SU-DHL-6 (cell line): Measurements from ENCODE around the gene DOCK9.

Source experiments
- H2AFZ ChIP-seq: fragments of 200-600 bp; sonication (generic); 2 replicates; pipeline ENCODE4 v1.6.1; 2014; ENCODE audit warnings: low read depth, mild to moderate bottlenecking, moderate library complexity, mixed read lengths, antibody characterized with exemption, low read length; ENCODE audit not compliant: severe bottlenecking
- H3F3A ChIP-seq: fragments of 200-600 bp; shearing (Covaris generic); 2 replicates; pipeline ENCODE4 v1.6.0; 2016; ENCODE audit warnings: antibody characterized with exemption, mild to moderate bottlenecking; ENCODE audit not compliant: insufficient read depth
- H3K27ac ChIP-seq: fragments of 200-600 bp; sonication (generic); 2 replicates; pipeline ENCODE4 v1.5.1; 2016; ENCODE audit warnings: low read depth, mild to moderate bottlenecking, low read length, moderate library complexity, mixed read lengths
- H3K27me3 ChIP-seq: fragments of 200-600 bp; sonication (generic), shearing (Covaris generic); 2 replicates; pipeline ENCODE4 v1.6.0; 2014; ENCODE audit warnings: mild to moderate bottlenecking, low read length
- H3K36me3 ChIP-seq: fragments of 200-600 bp; sonication (generic); 2 replicates; pipeline ENCODE4 v1.6.1; 2014; ENCODE audit warnings: mild to moderate bottlenecking, low read length, mixed read lengths
- H3K4me2 ChIP-seq: fragments of 300-600, 200-600 bp; shearing (Covaris generic), sonication (generic); 2 replicates; pipeline ENCODE4 v1.6.0; 2014; ENCODE audit warnings: low read length, low read depth, mild to moderate bottlenecking; ENCODE audit not compliant: poor library complexity, severe bottlenecking
- H3K4me3 ChIP-seq: fragments of 200-600 bp; sonication (generic); 2 replicates; pipeline ENCODE4 v1.5.1; 2014; ENCODE audit warnings: antibody characterized with exemption, low read length, mild to moderate bottlenecking, mixed read lengths; ENCODE audit not compliant: insufficient read depth, poor library complexity, severe bottlenecking
- H3K79me2 ChIP-seq: fragments of 200-600 bp; sonication (generic); 2 replicates; pipeline ENCODE4 v1.6.1; 2014; ENCODE audit warnings: mild to moderate bottlenecking, low read length, moderate library complexity; ENCODE audit not compliant: insufficient read depth
- H3K9ac ChIP-seq: fragments of 200-600 bp; sonication (generic); 2 replicates; pipeline ENCODE4 v1.7.0; 2014; ENCODE audit warnings: mild to moderate bottlenecking, low read length
- H3K9me2 ChIP-seq: fragments of 200-600 bp; sonication (generic); replicated peaks from 2 replicates; pipeline ENCODE4 v1.6.1; 2014; ENCODE audit warnings: low read length; ENCODE audit not compliant: insufficient read depth
- H3K9me3 ChIP-seq: fragments of 200-600 bp; sonication (generic); 2 replicates; pipeline ENCODE4 v1.6.1; 2014; ENCODE audit warnings: low read length, mixed read lengths; ENCODE audit not compliant: insufficient read depth
- H4K20me1 ChIP-seq: fragments of 200-600 bp; sonication (generic); 2 replicates; pipeline ENCODE4 v1.6.1; 2014; ENCODE audit warnings: low read depth, mild to moderate bottlenecking, antibody characterized with exemption, low read length, moderate library complexity, mixed read lengths
- EZH2phosphoT487 ChIP-seq: fragments of 200-600 bp; sonication (generic), shearing (Covaris generic); conservative IDR thresholded peaks from 2 replicates; pipeline ENCODE4 v1.6.1; 2018; ENCODE audit warnings: mild to moderate bottlenecking, antibody characterized with exemption, low read length, moderate library complexity, mixed read lengths
- TF ChIP-seq, protein P1 (sequence below): fragments of 200-600 bp; sonication (generic); IDR thresholded peaks from one replicate; pipeline ENCODE4 v1.5.1; 2017; ENCODE audit warnings: antibody characterized with exemption, mild to moderate bottlenecking, low read length, moderate library complexity; ENCODE audit not compliant: insufficient read depth, poor library complexity, severe bottlenecking

Gene DOCK9

DNA sequence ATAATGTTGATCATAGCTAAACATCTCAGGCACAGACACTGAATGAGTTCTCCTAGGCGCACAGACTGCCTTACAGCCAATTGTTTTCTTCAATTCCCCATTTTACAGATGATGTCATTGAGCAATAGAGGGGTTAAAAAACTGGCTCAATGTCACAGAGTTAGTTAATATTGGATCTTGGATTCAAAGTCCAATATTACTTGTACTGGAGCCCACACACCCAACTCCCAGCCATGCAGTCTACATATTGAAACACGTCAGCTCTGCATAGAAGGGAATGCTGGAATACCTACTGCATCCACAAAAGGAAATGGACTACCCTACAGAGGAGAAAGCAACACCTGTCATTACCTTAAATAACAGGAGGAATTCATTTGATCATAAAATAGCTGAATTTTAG, 149.2 kb downstream of the DOCK9 start:
- H4K20me1 ChIP-seq, result no peaks in the 10 kb centered on the region
- no peaks in the 10 kb centered on the region for H3K9me3 ChIP-seq
- no peak overlapping the region for H3K27ac ChIP-seq
- H3K27me3 ChIP-seq, result no peaks in the 10 kb centered on the region
- no peak overlapping the region for H3K9ac ChIP-seq
- no peaks in the 10 kb centered on the region for H3K9me2 ChIP-seq
- H3K36me3 ChIP-seq, result no peaks in the 10 kb centered on the region
- no peak overlapping the region for H3K4me3 ChIP-seq
- H2AFZ ChIP-seq, result no peak overlapping the region
- no peaks in the 10 kb centered on the region for H3K79me2 ChIP-seq
- no peaks in the 10 kb centered on the region for H3F3A ChIP-seq
- H3K4me2 ChIP-seq, result no peak overlapping the region
- no peak for TF ChIP-seq EZH2phosphoT487
- TF ChIP-seq, protein P1, sequence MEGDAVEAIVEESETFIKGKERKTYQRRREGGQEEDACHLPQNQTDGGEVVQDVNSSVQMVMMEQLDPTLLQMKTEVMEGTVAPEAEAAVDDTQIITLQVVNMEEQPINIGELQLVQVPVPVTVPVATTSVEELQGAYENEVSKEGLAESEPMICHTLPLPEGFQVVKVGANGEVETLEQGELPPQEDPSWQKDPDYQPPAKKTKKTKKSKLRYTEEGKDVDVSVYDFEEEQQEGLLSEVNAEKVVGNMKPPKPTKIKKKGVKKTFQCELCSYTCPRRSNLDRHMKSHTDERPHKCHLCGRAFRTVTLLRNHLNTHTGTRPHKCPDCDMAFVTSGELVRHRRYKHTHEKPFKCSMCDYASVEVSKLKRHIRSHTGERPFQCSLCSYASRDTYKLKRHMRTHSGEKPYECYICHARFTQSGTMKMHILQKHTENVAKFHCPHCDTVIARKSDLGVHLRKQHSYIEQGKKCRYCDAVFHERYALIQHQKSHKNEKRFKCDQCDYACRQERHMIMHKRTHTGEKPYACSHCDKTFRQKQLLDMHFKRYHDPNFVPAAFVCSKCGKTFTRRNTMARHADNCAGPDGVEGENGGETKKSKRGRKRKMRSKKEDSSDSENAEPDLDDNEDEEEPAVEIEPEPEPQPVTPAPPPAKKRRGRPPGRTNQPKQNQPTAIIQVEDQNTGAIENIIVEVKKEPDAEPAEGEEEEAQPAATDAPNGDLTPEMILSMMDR, result no peak

DNA sequence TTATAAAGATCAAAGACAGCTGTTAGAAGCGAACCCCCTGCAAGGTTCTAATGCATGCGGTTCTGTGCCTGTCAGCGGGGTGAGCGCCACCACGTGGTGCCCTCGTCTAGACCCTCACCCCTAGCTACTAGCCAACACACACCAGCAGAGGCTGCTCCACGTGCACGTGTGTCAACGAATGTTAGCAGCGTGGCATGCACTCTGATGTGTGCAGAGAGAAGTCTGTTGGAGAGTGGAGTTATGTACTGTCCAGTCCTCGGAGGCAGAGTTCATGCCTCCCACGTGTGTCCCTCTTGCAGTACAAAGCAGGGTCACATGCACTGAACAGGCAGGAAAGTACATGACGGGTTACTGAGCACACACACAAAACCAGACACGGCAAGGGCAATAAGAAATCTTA, 150.4 kb downstream of the DOCK9 start:
- no peaks in the 10 kb centered on the region for H3K9me3 ChIP-seq
- no peak overlapping the region for H3K27ac ChIP-seq
- no peaks in the 10 kb centered on the region for H3K36me3 ChIP-seq
- no peaks in the 10 kb centered on the region for H4K20me1 ChIP-seq
- H3K9ac ChIP-seq, result no peak overlapping the region
- H3K4me2 ChIP-seq, result no peak overlapping the region
- H3F3A ChIP-seq, result no peaks in the 10 kb centered on the region
- no peaks in the 10 kb centered on the region for H3K79me2 ChIP-seq
- H3K4me3 ChIP-seq, result no peak overlapping the region
- no peaks in the 10 kb centered on the region for H3K9me2 ChIP-seq
- H2AFZ ChIP-seq, result no peak overlapping the region
- TF ChIP-seq, protein P1, result no peak
- TF ChIP-seq EZH2phosphoT487, result no peak
- H3K27me3 ChIP-seq, result no peaks in the 10 kb centered on the region

- no peaks in the 10 kb centered on the region for H3K27me3 ChIP-seq
- H2AFZ ChIP-seq, result no peak overlapping the region
- H3K36me3 ChIP-seq, result no peaks in the 10 kb centered on the region
- H3K9ac ChIP-seq, result no peak overlapping the region
- no peaks in the 10 kb centered on the region for H3K79me2 ChIP-seq
- H3K27ac ChIP-seq, result no peak overlapping the region
- TF ChIP-seq EZH2phosphoT487, result no peak
- H3K4me3 ChIP-seq, result no peak overlapping the region
- no peaks in the 10 kb centered on the region for H3F3A ChIP-seq
- H3K4me2 ChIP-seq, result no peak overlapping the region
- H3K9me2 ChIP-seq, result no peaks in the 10 kb centered on the region
- no peaks in the 10 kb centered on the region for H3K9me3 ChIP-seq
- no peaks in the 10 kb centered on the region for H4K20me1 ChIP-seq
Measured at GRCh38 chr13:98826146-98826545, 151.7 kb downstream of the DOCK9 start.

DNA sequence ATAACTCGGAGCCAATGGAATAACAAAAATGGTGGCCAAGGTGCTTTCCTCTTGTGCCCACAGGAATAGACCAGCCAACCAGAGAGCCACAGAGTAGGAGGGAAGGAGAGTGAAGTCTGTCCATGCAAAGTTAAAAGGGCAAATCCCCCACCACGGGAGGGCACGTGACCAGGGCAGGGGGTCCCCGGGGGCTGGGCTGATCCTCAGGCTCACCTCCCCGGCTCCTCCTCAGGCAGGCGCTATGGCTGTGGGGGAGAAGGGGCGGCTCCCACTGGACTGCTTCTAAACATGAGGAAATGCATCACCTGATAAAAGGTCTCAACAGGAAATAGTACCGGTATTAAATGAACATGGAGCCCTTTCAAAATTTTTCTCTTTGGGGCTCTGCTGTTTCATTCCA, 152.2 kb downstream of the DOCK9 start:
- H3K9ac ChIP-seq, result no peak overlapping the region
- H3K4me2 ChIP-seq, result no peak overlapping the region

More for the DNA sequence above, 152.2 kb downstream of the DOCK9 start:
- Histone ChIP-seq H3K4me3 (no peak overlapping the region), H2AFZ (no peak overlapping the region), H3F3A (no peaks in the 10 kb centered on the region), H3K27ac (no peak overlapping the region), H3K79me2 (no peaks in the 10 kb centered on the region), H3K9me3 (no peaks in the 10 kb centered on the region), H4K20me1 (no peaks in the 10 kb centered on the region), H3K9me2 (no peaks in the 10 kb centered on the region), H3K27me3 (no peaks in the 10 kb centered on the region), H3K36me3 (no peaks in the 10 kb centered on the region)
- TF ChIP-seq, protein P1, result no peak
- no peak for TF ChIP-seq EZH2phosphoT487
